ENCODE results near the gene MRPL19. TPM values are rescaled to one million over a fixed set of nuclear protein-coding genes. Genes with fewer than 3 reads are reported as not detected.

MRPL19 gene
- total RNA-seq, 1 experiment from 2014 or later, result 73.0 TPM

DNA sequence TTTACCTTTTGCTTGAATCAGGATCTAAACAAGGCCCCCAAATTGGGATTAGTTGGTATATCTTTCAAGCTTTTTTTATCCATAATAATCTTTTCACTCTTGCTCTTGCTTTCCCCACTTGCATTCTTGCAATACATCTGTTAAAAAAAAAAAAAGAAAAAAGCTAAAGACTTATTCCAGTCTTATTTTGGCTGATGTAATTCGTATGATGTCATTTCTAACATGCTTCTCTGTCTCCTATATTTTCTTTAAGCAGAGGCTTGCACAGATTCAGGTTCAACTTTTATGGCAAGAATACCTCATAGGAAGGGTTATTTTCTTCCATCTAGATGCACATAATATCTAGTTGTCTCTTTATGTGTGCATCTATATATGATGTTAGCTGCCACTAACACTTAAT is 73.9 kb downstream of the MRPL19 start:
- WGBS (ENCODE audit: extremely low coverage, insufficient read length, low lambda C conversion rate), result no CpG with 5 or more reads among the region's 1 CpG
- Histone ChIP-seq H3K79me1 (ENCODE audit: insufficient read depth, low read depth, low read length, poor library complexity, severe bottlenecking) (no peaks in the 10 kb centered on the region), H3K27me3 (ENCODE audit: insufficient read depth, low read length) (no peaks in the 10 kb centered on the region), H3K4me2 (ENCODE audit: insufficient read depth, insufficient read length, low read length) (no peak overlapping the region), H2AK5ac (ENCODE audit: insufficient read length, low read length) (no peak overlapping the region), H2BK5ac (ENCODE audit: insufficient read length, low read length) (no peak overlapping the region), H3K23me2 (ENCODE audit: insufficient read length, low read depth, low read length, poor library complexity, severe bottlenecking) (no peaks in the 10 kb centered on the region), H4K8ac (replicated peaks; ENCODE audit: insufficient read length, low read depth, low read length) (no peak overlapping the region), H2BK120ac (ENCODE audit: low read depth, low read length, poor library complexity, severe bottlenecking) (no peak overlapping the region), H3K23ac (ENCODE audit: insufficient read length, low read depth, low read length) (no peak overlapping the region), H3K9ac (ENCODE audit: extremely low read depth, insufficient read length, low read length) (no peak overlapping the region), H3T11ph (ENCODE audit: low read length) (no peak overlapping the region), H3K27ac (ENCODE audit: insufficient read length, low read depth, low read length) (no peak overlapping the region), H3K18ac (ENCODE audit: insufficient read length, low read depth, low read length) (no peak overlapping the region), H2BK20ac (ENCODE audit: low read depth, low read length, poor library complexity, severe bottlenecking) (no peak overlapping the region), H2AFZ (ENCODE audit: low read length) (no peak overlapping the region), H3K56ac (ENCODE audit: insufficient read length, low read depth, low read length) (no peak overlapping the region), H3K4ac (ENCODE audit: low read depth, low read length) (no peak overlapping the region), H4K5ac (ENCODE audit: insufficient read length, low read depth, low read length) (no peak overlapping the region), H3K14ac (ENCODE audit: insufficient read depth, low read length) (no peak overlapping the region), H3K9me3 (ENCODE audit: control insufficient read depth, low read depth, low read length) (no peaks in the 10 kb centered on the region), H4K20me1 (ENCODE audit: control insufficient read depth, insufficient read depth, insufficient read length) (no peaks in the 10 kb centered on the region), H3K4me1 (ENCODE audit: insufficient read depth, low read length) (no peaks in the 10 kb centered on the region), H4K91ac (ENCODE audit: insufficient read length, low read depth, low read length) (no peak overlapping the region), H3K79me2 (ENCODE audit: insufficient read depth, low read length) (no peaks in the 10 kb centered on the region), H2BK15ac (ENCODE audit: low read depth, low read length) (no peak overlapping the region), H2BK12ac (ENCODE audit: insufficient read length, low read depth, low read length) (no peak overlapping the region)
- Mint-ChIP-seq H3K36me3 (ENCODE audit: insufficient read depth in 1 of 3, low read depth in 3 of 3) (peaks cover 0 to 8% (median 3%) of the 10 kb centered on the region in 3 experiments; a peak in 2 of 7 replicates), H3K27me3 (ENCODE audit: low read depth) (no peaks in the 10 kb centered on the region), H3K4me1 (no peaks in the 10 kb centered on the region), H3K27ac (no peak overlapping the region), H3K4me3 (no peak overlapping the region), H3K9me3 (peaks cover 5 to 6% of the 10 kb centered on the region in 2 experiments; a peak in 4 of 5 replicates)
- TF ChIP-seq, protein P1, sequence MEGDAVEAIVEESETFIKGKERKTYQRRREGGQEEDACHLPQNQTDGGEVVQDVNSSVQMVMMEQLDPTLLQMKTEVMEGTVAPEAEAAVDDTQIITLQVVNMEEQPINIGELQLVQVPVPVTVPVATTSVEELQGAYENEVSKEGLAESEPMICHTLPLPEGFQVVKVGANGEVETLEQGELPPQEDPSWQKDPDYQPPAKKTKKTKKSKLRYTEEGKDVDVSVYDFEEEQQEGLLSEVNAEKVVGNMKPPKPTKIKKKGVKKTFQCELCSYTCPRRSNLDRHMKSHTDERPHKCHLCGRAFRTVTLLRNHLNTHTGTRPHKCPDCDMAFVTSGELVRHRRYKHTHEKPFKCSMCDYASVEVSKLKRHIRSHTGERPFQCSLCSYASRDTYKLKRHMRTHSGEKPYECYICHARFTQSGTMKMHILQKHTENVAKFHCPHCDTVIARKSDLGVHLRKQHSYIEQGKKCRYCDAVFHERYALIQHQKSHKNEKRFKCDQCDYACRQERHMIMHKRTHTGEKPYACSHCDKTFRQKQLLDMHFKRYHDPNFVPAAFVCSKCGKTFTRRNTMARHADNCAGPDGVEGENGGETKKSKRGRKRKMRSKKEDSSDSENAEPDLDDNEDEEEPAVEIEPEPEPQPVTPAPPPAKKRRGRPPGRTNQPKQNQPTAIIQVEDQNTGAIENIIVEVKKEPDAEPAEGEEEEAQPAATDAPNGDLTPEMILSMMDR (conservative IDR thresholded peaks at IDR 0.05), result no peak
- DNase-seq, result no peak
